Loucy (cell line): ENCODE measurements around the gene HTN3.

Source experiments
- H2AFZ ChIP-seq: fragments of 200-600 bp; sonication (generic); 2 replicates; pipeline ENCODE4 v1.6.0; 2016; ENCODE audit warnings: antibody characterized with exemption, mild to moderate bottlenecking, low read length, moderate library complexity
- H3F3A ChIP-seq: fragments of 200-600 bp; 2 replicates; pipeline ENCODE4 v1.6.0; 2016; ENCODE audit warnings: antibody characterized with exemption, low read depth, mild to moderate bottlenecking
- H3K27me3 ChIP-seq: fragments of 200-600 bp; sonication (generic); 2 replicates; pipeline ENCODE4 v1.6.1; 2014; ENCODE audit warnings: low read length, mild to moderate bottlenecking; ENCODE audit not compliant: insufficient read depth, poor library complexity, severe bottlenecking
- H3K36me3 ChIP-seq: fragments of 200-600 bp; sonication (generic); 2 replicates; pipeline ENCODE4 v1.6.1; 2016; ENCODE audit warnings: low read length; ENCODE audit not compliant: insufficient read depth
- H3K4me1 ChIP-seq: fragments of 200-600 bp; sonication (generic); 2 replicates; pipeline ENCODE4 v1.5.1; 2014; ENCODE audit warnings: low read length, mild to moderate bottlenecking; ENCODE audit not compliant: insufficient read depth, poor library complexity, severe bottlenecking
- H3K4me2 ChIP-seq: fragments of 200-600 bp; sonication (generic); 2 replicates; pipeline ENCODE4 v1.6.0; 2014; ENCODE audit warnings: antibody characterized with exemption, low read length, low read depth, mild to moderate bottlenecking; ENCODE audit not compliant: poor library complexity, severe bottlenecking
- H3K4me3 ChIP-seq: fragments of 200-600 bp; sonication (generic); 2 replicates; pipeline ENCODE4 v1.5.1; 2014; ENCODE audit warnings: low read length, mild to moderate bottlenecking, mixed read lengths; ENCODE audit not compliant: poor library complexity, severe bottlenecking
- H3K79me2 ChIP-seq: fragments of 200-600 bp; sonication (generic); 2 replicates; pipeline ENCODE4 v1.6.1; 2014; ENCODE audit warnings: low read length; ENCODE audit not compliant: insufficient read depth
- H3K9ac ChIP-seq: fragments of 200-600 bp; sonication (generic); 2 replicates; pipeline ENCODE4 v1.6.0; 2014; ENCODE audit warnings: mild to moderate bottlenecking, low read depth, low read length, moderate library complexity; ENCODE audit not compliant: poor library complexity, severe bottlenecking
- H3K9me2 ChIP-seq: fragments of 200-600 bp; sonication (generic); replicated peaks from 2 replicates; pipeline ENCODE4 v1.6.1; 2016; ENCODE audit warnings: low read depth, low read length, mixed read lengths
- H3K9me3 ChIP-seq: fragments of 200-600 bp; sonication (generic); 2 replicates; pipeline ENCODE4 v1.6.1; 2014; ENCODE audit warnings: mild to moderate bottlenecking, antibody characterized with exemption, low read length, low read depth; ENCODE audit not compliant: insufficient read depth
- H4K20me1 ChIP-seq: fragments of 200-600 bp; sonication (generic); 2 replicates; pipeline ENCODE4 v1.6.0; 2014; ENCODE audit warnings: antibody characterized with exemption, low read length, mild to moderate bottlenecking; ENCODE audit not compliant: insufficient read depth, poor library complexity, severe bottlenecking
- EZH2phosphoT487 ChIP-seq: fragments of 200-600 bp; IDR thresholded peaks from 2 replicates; pipeline ENCODE4 v1.6.1; 2018; ENCODE audit warnings: antibody characterized with exemption, mild to moderate bottlenecking, moderate library complexity, borderline replicate concordance
- TF ChIP-seq, protein P1 (sequence below): fragments of 200-600 bp; sonication (generic); conservative IDR thresholded peaks from 2 replicates; pipeline ENCODE4 v1.5.1; 2014; ENCODE audit warnings: mild to moderate bottlenecking, antibody characterized with exemption, low read length

HTN3 gene

DNA sequence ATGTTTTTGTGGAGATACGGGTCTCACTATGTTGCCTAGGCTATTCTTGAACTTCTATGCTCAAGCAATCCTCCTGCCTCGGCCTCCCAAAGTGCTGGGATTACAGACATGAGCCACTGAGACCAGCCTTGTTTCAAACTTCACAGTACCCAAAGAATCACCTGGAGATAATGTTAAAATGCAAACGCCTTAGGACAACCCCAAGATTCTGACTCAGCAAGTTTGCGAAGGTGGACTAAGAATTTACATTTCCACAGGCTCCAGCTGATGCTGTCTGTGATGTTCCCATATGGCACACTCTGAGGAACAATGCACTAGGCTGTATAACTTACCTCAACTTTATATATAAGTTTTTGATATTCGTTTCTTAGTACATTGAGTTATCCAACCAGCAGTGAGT, 33.5 kb upstream of the HTN3 start:
- H3K4me1 ChIP-seq, result no peaks in the 10 kb centered on the region
- no peaks in the 10 kb centered on the region for H4K20me1 ChIP-seq
- no peak overlapping the region for H2AFZ ChIP-seq
- H3K9ac ChIP-seq, result no peak overlapping the region
- TF ChIP-seq, protein P1, sequence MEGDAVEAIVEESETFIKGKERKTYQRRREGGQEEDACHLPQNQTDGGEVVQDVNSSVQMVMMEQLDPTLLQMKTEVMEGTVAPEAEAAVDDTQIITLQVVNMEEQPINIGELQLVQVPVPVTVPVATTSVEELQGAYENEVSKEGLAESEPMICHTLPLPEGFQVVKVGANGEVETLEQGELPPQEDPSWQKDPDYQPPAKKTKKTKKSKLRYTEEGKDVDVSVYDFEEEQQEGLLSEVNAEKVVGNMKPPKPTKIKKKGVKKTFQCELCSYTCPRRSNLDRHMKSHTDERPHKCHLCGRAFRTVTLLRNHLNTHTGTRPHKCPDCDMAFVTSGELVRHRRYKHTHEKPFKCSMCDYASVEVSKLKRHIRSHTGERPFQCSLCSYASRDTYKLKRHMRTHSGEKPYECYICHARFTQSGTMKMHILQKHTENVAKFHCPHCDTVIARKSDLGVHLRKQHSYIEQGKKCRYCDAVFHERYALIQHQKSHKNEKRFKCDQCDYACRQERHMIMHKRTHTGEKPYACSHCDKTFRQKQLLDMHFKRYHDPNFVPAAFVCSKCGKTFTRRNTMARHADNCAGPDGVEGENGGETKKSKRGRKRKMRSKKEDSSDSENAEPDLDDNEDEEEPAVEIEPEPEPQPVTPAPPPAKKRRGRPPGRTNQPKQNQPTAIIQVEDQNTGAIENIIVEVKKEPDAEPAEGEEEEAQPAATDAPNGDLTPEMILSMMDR, result no peak
- TF ChIP-seq EZH2phosphoT487, result no peak
- H3F3A ChIP-seq, result no peaks in the 10 kb centered on the region
- H3K4me3 ChIP-seq, result no peak overlapping the region
- H3K4me2 ChIP-seq, result no peak overlapping the region
- H3K36me3 ChIP-seq, result no peaks in the 10 kb centered on the region
- no peaks in the 10 kb centered on the region for H3K27me3 ChIP-seq
- H3K79me2 ChIP-seq, result no peaks in the 10 kb centered on the region
- no peaks in the 10 kb centered on the region for H3K9me2 ChIP-seq
- H3K9me3 ChIP-seq, result no peaks in the 10 kb centered on the region

DNA sequence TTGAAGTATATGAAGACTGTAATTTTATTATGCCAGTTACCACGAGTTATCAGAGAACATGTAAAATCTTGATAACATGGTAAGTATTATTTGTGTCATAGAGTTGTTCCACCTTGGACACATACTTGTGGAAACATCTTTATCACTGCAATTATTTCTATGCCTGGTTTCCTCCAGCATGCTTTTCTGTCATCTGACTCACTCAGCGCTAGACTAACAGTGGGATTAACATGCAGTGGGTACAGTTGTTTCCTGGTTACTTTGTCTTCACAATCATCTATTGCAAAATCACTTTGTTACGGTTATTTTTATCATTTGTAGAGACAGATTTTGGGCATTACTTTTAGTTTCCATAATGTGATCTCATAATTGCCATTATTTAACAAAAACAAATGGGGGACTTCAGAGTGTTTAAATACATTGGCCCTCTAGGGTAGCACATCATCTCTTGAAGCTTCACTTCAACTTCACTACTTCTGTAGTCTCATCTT, 32.7 kb upstream of the HTN3 start, which contains the start of gene STATH:
TSS of gene STATH (plus strand) at position 441 of the 491 bp plus-strand sequence. CDS start 2,472 bp downstream, outside the sequence.
- Histone ChIP-seq H3K79me2 (no peaks in the 10 kb centered on the region), H3K36me3 (no peaks in the 10 kb centered on the region), H2AFZ (no peak within 1 kb of the TSS), H3K4me2 (no peak within 1 kb of the TSS), H3K9me2 (no peaks in the 10 kb centered on the region), H3F3A (no peaks in the 10 kb centered on the region), H3K27me3 (no peaks in the 10 kb centered on the region), H4K20me1 (no peaks in the 10 kb centered on the region), H3K4me1 (no peaks in the 10 kb centered on the region), H3K4me3 (no peak within 1 kb of the TSS), H3K9me3 (no peaks in the 10 kb centered on the region), H3K9ac (no peak within 1 kb of the TSS)
- TF ChIP-seq EZH2phosphoT487, result no peak
- TF ChIP-seq, protein P1, result no peak

DNA sequence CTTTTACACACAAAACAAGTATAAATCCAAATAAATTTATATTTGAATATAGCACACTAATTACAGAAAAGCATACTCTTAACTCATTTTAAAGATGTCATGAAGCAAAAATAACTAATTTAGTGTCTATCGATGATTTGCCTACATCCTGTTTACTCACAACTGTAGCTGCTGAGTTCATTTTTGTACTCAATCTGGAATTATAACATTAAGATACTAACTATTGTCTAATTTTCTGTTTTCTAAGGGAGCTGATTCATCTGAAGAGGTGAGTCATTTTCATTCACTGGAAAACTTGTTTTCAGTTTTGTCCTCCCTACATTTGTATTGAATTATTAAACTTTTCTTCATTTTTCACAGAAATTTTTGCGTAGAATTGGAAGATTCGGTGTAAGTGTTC, 28.8 kb upstream of the HTN3 start:
- H3K9me3 ChIP-seq, result no peaks in the 10 kb centered on the region
- no peaks in the 10 kb centered on the region for H4K20me1 ChIP-seq
- H3K27me3 ChIP-seq, result no peaks in the 10 kb centered on the region
- H3K4me1 ChIP-seq, result no peaks in the 10 kb centered on the region
- H2AFZ ChIP-seq, result no peak overlapping the region
- H3K9me2 ChIP-seq, result no peaks in the 10 kb centered on the region
- no peak overlapping the region for H3K4me3 ChIP-seq
- no peaks in the 10 kb centered on the region for H3K79me2 ChIP-seq
- no peak overlapping the region for H3K9ac ChIP-seq
- TF ChIP-seq EZH2phosphoT487, result no peak
- TF ChIP-seq, protein P1, result no peak
- H3K4me2 ChIP-seq, result no peak overlapping the region
- H3F3A ChIP-seq, result no peaks in the 10 kb centered on the region
- H3K36me3 ChIP-seq, result no peaks in the 10 kb centered on the region
